GM21526 (cell line): Measurements from ENCODE around the gene VIT.

Source experiments
- ATAC-seq: cut with Tn5 transposase; IDR thresholded peaks from one replicate; pipeline ENCODE4 v1.9.1; 2021; ENCODE audit warnings: moderate library complexity; ENCODE audit not compliant: unreplicated experiment, low FRiP score

VIT gene

GRCh38 chr2:36839976-36840617 lies 143.6 kb downstream of the VIT start:
- no peak for ATAC-seq

GRCh38 chr2:36843838-36844237 lies 147.3 kb downstream of the VIT start:
- ATAC-seq, result no peak

GRCh38 chr2:36849265-36849664 lies 152.8 kb downstream of the VIT start:
- no peak for ATAC-seq

GRCh38 chr2:36854241-36854640 lies 157.7 kb downstream of the VIT start:
- ATAC-seq, result no peak

DNA sequence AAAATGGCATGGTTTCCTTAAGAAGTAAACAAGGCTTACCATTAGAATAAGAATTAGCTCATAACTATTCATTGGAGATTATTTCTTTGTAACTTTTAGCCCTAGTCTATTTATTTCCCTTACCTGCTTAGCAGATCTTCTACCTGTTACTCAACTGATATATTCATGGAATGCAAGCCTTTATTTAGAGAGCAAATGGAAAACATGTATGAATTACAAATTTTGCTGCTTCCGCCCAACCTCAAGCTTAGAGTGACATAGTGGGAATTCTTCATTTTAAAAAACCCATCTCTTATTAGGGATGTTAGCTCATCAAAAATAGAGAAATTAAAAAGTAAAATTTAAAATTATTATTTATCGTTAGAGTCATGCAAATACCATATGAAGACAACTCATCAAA lies 158.9 kb downstream of the VIT start:
- no peak for ATAC-seq

- ATAC-seq, result no peak
Observed at GRCh38 chr2:36857713-36858112, 161.2 kb downstream of the VIT start.

DNA sequence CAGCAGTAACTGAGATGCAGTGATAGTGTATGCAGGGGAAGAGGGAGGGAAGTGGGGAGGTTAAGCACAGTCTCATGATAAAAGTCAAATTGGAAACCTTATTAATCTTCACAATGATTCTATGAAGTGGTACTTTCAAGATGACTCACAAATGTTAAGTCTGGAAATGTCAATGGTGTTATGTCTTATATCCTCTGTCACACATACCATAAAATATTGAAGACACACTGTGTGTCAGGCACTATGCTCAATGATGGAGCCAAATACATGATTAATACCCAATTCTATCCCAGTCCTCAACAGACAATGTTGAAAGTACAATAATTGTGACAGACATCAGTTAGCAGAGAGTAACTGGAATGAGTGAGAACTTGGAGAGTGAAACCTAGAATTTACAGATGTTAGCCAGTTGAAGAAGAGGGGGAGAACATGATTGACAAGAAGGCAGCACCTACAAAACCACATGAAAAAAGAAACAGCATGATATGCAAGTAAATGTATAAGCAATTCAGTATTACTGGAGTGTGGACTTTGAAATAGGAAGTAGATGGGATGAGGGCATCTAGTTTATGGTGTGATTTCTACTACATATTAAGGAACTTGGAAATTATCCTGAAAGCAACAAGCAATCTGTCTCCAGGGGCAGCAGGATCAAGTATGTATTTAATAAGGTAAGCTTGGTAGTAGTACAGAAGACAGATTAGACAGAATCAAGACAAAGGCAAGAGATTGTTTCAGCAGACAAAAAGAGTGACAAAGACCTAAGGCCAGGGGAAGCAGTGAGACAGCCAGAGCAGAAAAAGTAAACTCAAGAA lies 162.3 kb downstream of the VIT start:
- no peak for ATAC-seq

DNA sequence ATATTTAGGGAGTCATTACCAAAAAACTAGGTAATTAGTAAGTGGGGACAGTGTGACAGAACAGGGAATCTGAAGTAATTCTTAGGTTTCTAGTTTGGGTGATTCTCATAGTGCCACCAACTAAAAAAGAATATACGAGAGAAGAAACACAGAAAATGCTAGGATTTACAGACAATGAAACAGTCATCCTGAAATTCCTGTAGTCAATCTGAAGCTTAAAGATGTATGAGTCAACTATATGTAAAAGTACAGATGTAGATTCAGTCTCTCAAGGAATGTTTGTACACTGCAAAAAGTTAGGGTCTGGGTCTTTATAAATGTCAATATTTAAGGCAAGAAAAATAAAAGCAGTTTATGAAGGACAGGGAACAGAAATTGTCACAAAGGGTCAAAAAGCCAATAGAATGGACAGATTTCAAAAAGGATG lies 162.9 kb downstream of the VIT start:
- ATAC-seq, result no peak

DNA sequence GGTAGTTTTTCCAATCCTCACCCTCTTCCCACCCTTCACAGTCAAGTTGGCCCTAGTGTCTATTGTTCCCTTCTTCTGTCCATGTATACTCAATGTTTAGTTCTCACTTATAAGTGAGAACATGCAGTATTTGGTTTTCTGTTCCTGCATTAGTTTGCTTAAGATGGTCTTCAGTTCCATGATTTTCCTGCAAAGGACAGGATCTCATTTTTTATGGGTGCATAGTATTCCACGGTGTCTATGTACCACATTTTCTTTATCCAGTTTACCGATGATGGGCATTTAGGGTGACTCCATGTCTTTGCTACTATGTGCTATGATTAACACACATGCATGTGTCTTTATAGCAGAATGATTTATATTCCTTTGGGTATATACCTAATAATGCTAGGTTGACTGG lies 165.4 kb downstream of the VIT start:
- no peak for ATAC-seq
